Thyroid gland (tissue), 4 donors: ENCODE measurements around the gene DDI1. TPM values are rescaled to one million over a fixed set of nuclear protein-coding genes. Genes with fewer than 3 reads are reported as not detected.

Source experiments
- DNase-seq, 2 donors: peaks; one replicate each; pipeline ENCODE4 v3.0.0-alpha.2; 2019
- H3K27ac ChIP-seq, 3 donors: fragments of 200-600 bp; sonication (generic); 1 replicate in 2 of 3; 2 replicates in 1 of 3; pipeline ENCODE4 v1.5.1; 2016 to 2019; ENCODE audit warnings: mild to moderate bottlenecking in 1 of 3, moderate library complexity in 1 of 3
- H3K27me3 ChIP-seq: fragments of 200-600 bp; sonication (generic); one replicate; pipeline ENCODE4 v1.5.1; 2019
- H3K36me3 ChIP-seq, 2 donors: fragments of 200-600 bp; sonication (generic); one replicate each; pipeline ENCODE4 v1.5.1; 2016 to 2019
- H3K4me1 ChIP-seq, 2 donors: fragments of 200-600 bp; sonication (generic); one replicate each; pipeline ENCODE4 v1.5.1; 2017 to 2019
- H3K4me3 ChIP-seq, 3 donors: fragments of 200-600 bp; sonication (generic); replicated peaks in 1 of 3; 1 replicate in 2 of 3; 2 replicates in 1 of 3; pipeline ENCODE4 v1.5.1; 2016; ENCODE audit warnings: mild to moderate bottlenecking in 1 of 3
- H3K9me3 ChIP-seq: fragments of 200-600 bp; sonication (generic); one replicate; pipeline ENCODE4 v1.5.1; 2017
- CTCF ChIP-seq, 6 experiments: fragments of 200-600 bp in 3 of 6; fragments of 450-650 bp in 3 of 6; sonication (generic) in 3 of 6; IDR thresholded peaks; one replicate each; pipeline ENCODE4 v1.5.1; 2016 to 2019; ENCODE audit warnings: antibody characterized with exemption in 6 of 6, mild to moderate bottlenecking in 2 of 6, inconsistent platforms in 1 of 6, moderate library complexity in 1 of 6
- POLR2A ChIP-seq, 2 donors: fragments of 450-650 bp; IDR thresholded peaks; one replicate each; pipeline ENCODE4 v1.6.1; 2017; ENCODE audit warnings: antibody characterized with exemption in 2 of 2, mild to moderate bottlenecking in 2 of 2, moderate library complexity in 1 of 2
- WGBS, 2 donors: methylation state at CpG; one replicate each; pipeline ENCODE4 v1.1.5; 2017; 5-methylcytosine and 5-hydroxymethylcytosine counted together
- intact Hi-C: fragments of 100-400 bp; cut with DNase I; formaldehyde crosslinking; loops from one replicate; pipeline ENCODE4 v1.15.1; 2023
- total RNA-seq, 4 donors: library from RNA; depleted of rRNA; stranded (reverse); fragments of >200 nt; gene quantifications; one replicate each; pipeline ENCODE4 v1.2.3, GENCODE V29; 2016

The DDI1 gene
- total RNA-seq, 4 donors from 2014 or later = 0.13 TPM; not detected in 3

- Histone ChIP-seq H3K36me3 (no peaks in the 10 kb centered on the region), H3K27me3 (no peaks in the 10 kb centered on the region), H3K4me1 (no peaks in the 10 kb centered on the region), H3K27ac (no peak overlapping the region), H3K9me3 (no peaks in the 10 kb centered on the region), H3K4me3 (no peak overlapping the region)
- 62 to 71% methylated on average over 5 of the region's 5 CpGs for WGBS, 2 donors
- DNase-seq = no peak
- no peak for TF ChIP-seq CTCF (IDR thresholded peaks at IDR 0.05)
- no peak for TF ChIP-seq POLR2A (IDR thresholded peaks at IDR 0.05)
- intact Hi-C loops = no loop called here
Observed at GRCh38 chr11:104000798-104001197, 35.6 kb upstream of the DDI1 start.

- Histone ChIP-seq H3K4me1 (no peaks in the 10 kb centered on the region), H3K4me3 (no peak overlapping the region), H3K36me3 (no peaks in the 10 kb centered on the region), H3K27me3 (no peaks in the 10 kb centered on the region), H3K27ac (no peak overlapping the region), H3K9me3 (no peaks in the 10 kb centered on the region)
- intact Hi-C loops = no loop called here
- TF ChIP-seq CTCF (IDR thresholded peaks at IDR 0.05) = no peak
- TF ChIP-seq POLR2A (IDR thresholded peaks at IDR 0.05) = no peak
- 71 to 73% methylated on average over 3 of the region's 3 CpGs for WGBS, 2 donors
- DNase-seq = no peak
Observed at GRCh38 chr11:104001561-104002056, 34.8 kb upstream of the DDI1 start.

GRCh38 chr11:104003491-104003890 is 32.9 kb upstream of the DDI1 start:
- DNase-seq = no peak
- no peaks in the 10 kb centered on the region for H3K4me1 ChIP-seq
- intact Hi-C loops = no loop called here
- H3K27ac ChIP-seq = no peak overlapping the region
- TF ChIP-seq POLR2A (IDR thresholded peaks at IDR 0.05) = no peak
- no peak for TF ChIP-seq CTCF (IDR thresholded peaks at IDR 0.05)
- H3K4me3 ChIP-seq = no peak overlapping the region
- no peaks in the 10 kb centered on the region for H3K27me3 ChIP-seq
- no peaks in the 10 kb centered on the region for H3K36me3 ChIP-seq
- H3K9me3 ChIP-seq = no peaks in the 10 kb centered on the region

- Histone ChIP-seq H3K27ac (no peak overlapping the region), H3K27me3 (no peaks in the 10 kb centered on the region), H3K4me1 (no peaks in the 10 kb centered on the region), H3K4me3 (no peak overlapping the region), H3K36me3 (no peaks in the 10 kb centered on the region), H3K9me3 (no peaks in the 10 kb centered on the region)
- TF ChIP-seq CTCF (IDR thresholded peaks at IDR 0.05) = no peak
- DNase-seq = no peak
- intact Hi-C loops = no loop called here
- WGBS, 2 donors = 21 to 53% methylated on average over 2 of the region's 2 CpGs
Observed at GRCh38 chr11:104005234-104005855, 31.1 kb upstream of the DDI1 start.

GRCh38 chr11:104009744-104010143 is 26.7 kb upstream of the DDI1 start:
- WGBS, 2 donors = 33 to 37% methylated on average over 3 of the region's 3 CpGs
- H3K27ac ChIP-seq = no peak overlapping the region

More at GRCh38 chr11:104009744-104010143, 26.7 kb upstream of the DDI1 start:
- Histone ChIP-seq H3K4me3 (no peak overlapping the region), H3K27me3 (no peaks in the 10 kb centered on the region), H3K4me1 (no peaks in the 10 kb centered on the region), H3K9me3 (no peaks in the 10 kb centered on the region), H3K36me3 (no peaks in the 10 kb centered on the region)
- intact Hi-C loops = no loop called here
- no peak for TF ChIP-seq CTCF (IDR thresholded peaks at IDR 0.05)
- TF ChIP-seq POLR2A (IDR thresholded peaks at IDR 0.05) = no peak
- no peak for DNase-seq
